ENCODE data around the gene LRRC7.

- TF ChIP-seq, protein P1, sequence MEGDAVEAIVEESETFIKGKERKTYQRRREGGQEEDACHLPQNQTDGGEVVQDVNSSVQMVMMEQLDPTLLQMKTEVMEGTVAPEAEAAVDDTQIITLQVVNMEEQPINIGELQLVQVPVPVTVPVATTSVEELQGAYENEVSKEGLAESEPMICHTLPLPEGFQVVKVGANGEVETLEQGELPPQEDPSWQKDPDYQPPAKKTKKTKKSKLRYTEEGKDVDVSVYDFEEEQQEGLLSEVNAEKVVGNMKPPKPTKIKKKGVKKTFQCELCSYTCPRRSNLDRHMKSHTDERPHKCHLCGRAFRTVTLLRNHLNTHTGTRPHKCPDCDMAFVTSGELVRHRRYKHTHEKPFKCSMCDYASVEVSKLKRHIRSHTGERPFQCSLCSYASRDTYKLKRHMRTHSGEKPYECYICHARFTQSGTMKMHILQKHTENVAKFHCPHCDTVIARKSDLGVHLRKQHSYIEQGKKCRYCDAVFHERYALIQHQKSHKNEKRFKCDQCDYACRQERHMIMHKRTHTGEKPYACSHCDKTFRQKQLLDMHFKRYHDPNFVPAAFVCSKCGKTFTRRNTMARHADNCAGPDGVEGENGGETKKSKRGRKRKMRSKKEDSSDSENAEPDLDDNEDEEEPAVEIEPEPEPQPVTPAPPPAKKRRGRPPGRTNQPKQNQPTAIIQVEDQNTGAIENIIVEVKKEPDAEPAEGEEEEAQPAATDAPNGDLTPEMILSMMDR (conservative IDR thresholded peaks at IDR 0.05; ENCODE audit: low read depth in 2 of 2), result no peak
- TF ChIP-seq POLR2AphosphoS5 (IDR thresholded peaks at IDR 0.05; ENCODE audit: low read depth), result no peak
- TF ChIP-seq EZH2phosphoT487 (IDR thresholded peaks at IDR 0.05; ENCODE audit: unreplicated experiment), result no peak
- TF ChIP-seq, protein P2, sequence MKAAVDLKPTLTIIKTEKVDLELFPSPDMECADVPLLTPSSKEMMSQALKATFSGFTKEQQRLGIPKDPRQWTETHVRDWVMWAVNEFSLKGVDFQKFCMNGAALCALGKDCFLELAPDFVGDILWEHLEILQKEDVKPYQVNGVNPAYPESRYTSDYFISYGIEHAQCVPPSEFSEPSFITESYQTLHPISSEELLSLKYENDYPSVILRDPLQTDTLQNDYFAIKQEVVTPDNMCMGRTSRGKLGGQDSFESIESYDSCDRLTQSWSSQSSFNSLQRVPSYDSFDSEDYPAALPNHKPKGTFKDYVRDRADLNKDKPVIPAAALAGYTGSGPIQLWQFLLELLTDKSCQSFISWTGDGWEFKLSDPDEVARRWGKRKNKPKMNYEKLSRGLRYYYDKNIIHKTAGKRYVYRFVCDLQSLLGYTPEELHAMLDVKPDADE (IDR thresholded peaks at IDR 0.05), result no peak
- TF ChIP-seq EZH2 (IDR thresholded peaks at IDR 0.05; ENCODE audit: low read depth, unreplicated experiment), result no peak
- TF ChIP-seq, protein P3, sequence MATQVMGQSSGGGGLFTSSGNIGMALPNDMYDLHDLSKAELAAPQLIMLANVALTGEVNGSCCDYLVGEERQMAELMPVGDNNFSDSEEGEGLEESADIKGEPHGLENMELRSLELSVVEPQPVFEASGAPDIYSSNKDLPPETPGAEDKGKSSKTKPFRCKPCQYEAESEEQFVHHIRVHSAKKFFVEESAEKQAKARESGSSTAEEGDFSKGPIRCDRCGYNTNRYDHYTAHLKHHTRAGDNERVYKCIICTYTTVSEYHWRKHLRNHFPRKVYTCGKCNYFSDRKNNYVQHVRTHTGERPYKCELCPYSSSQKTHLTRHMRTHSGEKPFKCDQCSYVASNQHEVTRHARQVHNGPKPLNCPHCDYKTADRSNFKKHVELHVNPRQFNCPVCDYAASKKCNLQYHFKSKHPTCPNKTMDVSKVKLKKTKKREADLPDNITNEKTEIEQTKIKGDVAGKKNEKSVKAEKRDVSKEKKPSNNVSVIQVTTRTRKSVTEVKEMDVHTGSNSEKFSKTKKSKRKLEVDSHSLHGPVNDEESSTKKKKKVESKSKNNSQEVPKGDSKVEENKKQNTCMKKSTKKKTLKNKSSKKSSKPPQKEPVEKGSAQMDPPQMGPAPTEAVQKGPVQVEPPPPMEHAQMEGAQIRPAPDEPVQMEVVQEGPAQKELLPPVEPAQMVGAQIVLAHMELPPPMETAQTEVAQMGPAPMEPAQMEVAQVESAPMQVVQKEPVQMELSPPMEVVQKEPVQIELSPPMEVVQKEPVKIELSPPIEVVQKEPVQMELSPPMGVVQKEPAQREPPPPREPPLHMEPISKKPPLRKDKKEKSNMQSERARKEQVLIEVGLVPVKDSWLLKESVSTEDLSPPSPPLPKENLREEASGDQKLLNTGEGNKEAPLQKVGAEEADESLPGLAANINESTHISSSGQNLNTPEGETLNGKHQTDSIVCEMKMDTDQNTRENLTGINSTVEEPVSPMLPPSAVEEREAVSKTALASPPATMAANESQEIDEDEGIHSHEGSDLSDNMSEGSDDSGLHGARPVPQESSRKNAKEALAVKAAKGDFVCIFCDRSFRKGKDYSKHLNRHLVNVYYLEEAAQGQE (IDR thresholded peaks at IDR 0.05; ENCODE audit: unreplicated experiment), result no peak
- TF ChIP-seq ZNF331 (CRISPR knock-in tag; IDR thresholded peaks at IDR 0.05; ENCODE audit: low read depth), result no peak
- TF ChIP-seq CREB1 (CRISPR knock-in tag; IDR thresholded peaks at IDR 0.05; ENCODE audit: low read depth), result no peak
- no peak for TF ChIP-seq JUNB (IDR thresholded peaks at IDR 0.05; ENCODE audit: unreplicated experiment)
These were observed 134.4 kb downstream of the LRRC7 start for GRCh38 chr1:69702085-69702484.
